Ishikawa (cell line): ENCODE results near the gene IGFBP2.

ENCODE experiments used
- CEBPB ChIP-seq: IDR thresholded peaks from 2 replicates; pipeline ENCODE4 v1.6.1; 2012
- CREB1 ChIP-seq: IDR thresholded peaks from 2 replicates; pipeline ENCODE4 v1.6.1; 2012; ENCODE audit warnings: low read depth
- EGR1 ChIP-seq: IDR thresholded peaks from 2 replicates; pipeline ENCODE4 v1.6.1; 2012
- EP300 ChIP-seq: IDR thresholded peaks from 2 replicates; pipeline ENCODE4 v1.6.1; 2012; ENCODE audit warnings: borderline replicate concordance
- FOXM1 ChIP-seq: IDR thresholded peaks from 2 replicates; pipeline ENCODE4 v1.6.1; 2012; ENCODE audit warnings: low read depth, borderline replicate concordance
- NFIC ChIP-seq: IDR thresholded peaks from 2 replicates; pipeline ENCODE4 v1.6.1; 2012
- RAD21 ChIP-seq: IDR thresholded peaks from 2 replicates; pipeline ENCODE4 v1.6.1; 2012; ENCODE audit warnings: low read depth
- TAF1 ChIP-seq: IDR thresholded peaks from 2 replicates; pipeline ENCODE4 v1.6.1; 2012; ENCODE audit warnings: low read depth, mild to moderate bottlenecking
- TCF12 ChIP-seq: IDR thresholded peaks from 2 replicates; pipeline ENCODE4 v1.6.1; 2012; ENCODE audit warnings: low read depth
- TEAD4 ChIP-seq: IDR thresholded peaks from 2 replicates; pipeline ENCODE4 v1.6.1; 2012
- YY1 ChIP-seq: IDR thresholded peaks from 2 replicates; pipeline ENCODE4 v1.6.1; 2012; ENCODE audit warnings: low read depth
- ZBTB7A ChIP-seq: IDR thresholded peaks from 2 replicates; pipeline ENCODE4 v1.6.1; 2012; ENCODE audit warnings: low read depth
- TF ChIP-seq, protein P1 (sequence below): IDR thresholded peaks from 2 replicates; pipeline ENCODE4 v1.6.1; 2012
- TF ChIP-seq, protein P2 (sequence below): IDR thresholded peaks from 2 replicates; pipeline ENCODE4 v1.6.1; 2012; ENCODE audit warnings: low read depth, mild to moderate bottlenecking
- TF ChIP-seq, protein P3 (sequence below): IDR thresholded peaks from 2 replicates; pipeline ENCODE4 v1.6.1; 2012

The IGFBP2 gene

DNA sequence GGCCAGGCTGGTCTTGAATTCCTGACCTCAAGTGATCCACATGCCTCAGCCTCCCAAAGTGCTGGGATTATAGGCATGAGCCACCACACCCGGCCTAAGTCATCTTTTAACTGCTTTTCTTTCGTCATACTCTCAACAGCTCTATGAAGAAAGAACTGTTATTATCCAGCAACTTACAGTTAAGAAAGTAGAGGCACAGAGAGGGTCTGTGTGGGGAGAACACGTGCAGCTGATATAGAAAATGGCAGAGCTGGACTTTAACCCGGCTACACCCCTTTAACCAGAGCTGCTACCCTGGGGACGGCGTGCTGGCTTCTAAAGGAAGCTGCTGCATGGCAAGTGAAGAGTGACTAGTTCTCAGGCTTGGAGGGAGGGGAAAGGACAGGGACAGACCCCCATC lies 25.5 kb downstream of the IGFBP2 start:
- TF ChIP-seq TAF1 (no peak), CEBPB (no peak), NFIC (no peak), CREB1 (no peak), TEAD4 (no peak), ZBTB7A (no peak), TCF12 (no peak), EGR1 (no peak), RAD21 (no peak), YY1 (no peak), EP300 (no peak), FOXM1 (no peak)
- TF ChIP-seq, protein P1, sequence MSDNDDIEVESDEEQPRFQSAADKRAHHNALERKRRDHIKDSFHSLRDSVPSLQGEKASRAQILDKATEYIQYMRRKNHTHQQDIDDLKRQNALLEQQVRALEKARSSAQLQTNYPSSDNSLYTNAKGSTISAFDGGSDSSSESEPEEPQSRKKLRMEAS = no peak
- TF ChIP-seq, protein P2, sequence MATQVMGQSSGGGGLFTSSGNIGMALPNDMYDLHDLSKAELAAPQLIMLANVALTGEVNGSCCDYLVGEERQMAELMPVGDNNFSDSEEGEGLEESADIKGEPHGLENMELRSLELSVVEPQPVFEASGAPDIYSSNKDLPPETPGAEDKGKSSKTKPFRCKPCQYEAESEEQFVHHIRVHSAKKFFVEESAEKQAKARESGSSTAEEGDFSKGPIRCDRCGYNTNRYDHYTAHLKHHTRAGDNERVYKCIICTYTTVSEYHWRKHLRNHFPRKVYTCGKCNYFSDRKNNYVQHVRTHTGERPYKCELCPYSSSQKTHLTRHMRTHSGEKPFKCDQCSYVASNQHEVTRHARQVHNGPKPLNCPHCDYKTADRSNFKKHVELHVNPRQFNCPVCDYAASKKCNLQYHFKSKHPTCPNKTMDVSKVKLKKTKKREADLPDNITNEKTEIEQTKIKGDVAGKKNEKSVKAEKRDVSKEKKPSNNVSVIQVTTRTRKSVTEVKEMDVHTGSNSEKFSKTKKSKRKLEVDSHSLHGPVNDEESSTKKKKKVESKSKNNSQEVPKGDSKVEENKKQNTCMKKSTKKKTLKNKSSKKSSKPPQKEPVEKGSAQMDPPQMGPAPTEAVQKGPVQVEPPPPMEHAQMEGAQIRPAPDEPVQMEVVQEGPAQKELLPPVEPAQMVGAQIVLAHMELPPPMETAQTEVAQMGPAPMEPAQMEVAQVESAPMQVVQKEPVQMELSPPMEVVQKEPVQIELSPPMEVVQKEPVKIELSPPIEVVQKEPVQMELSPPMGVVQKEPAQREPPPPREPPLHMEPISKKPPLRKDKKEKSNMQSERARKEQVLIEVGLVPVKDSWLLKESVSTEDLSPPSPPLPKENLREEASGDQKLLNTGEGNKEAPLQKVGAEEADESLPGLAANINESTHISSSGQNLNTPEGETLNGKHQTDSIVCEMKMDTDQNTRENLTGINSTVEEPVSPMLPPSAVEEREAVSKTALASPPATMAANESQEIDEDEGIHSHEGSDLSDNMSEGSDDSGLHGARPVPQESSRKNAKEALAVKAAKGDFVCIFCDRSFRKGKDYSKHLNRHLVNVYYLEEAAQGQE = no peak
- TF ChIP-seq, protein P3, sequence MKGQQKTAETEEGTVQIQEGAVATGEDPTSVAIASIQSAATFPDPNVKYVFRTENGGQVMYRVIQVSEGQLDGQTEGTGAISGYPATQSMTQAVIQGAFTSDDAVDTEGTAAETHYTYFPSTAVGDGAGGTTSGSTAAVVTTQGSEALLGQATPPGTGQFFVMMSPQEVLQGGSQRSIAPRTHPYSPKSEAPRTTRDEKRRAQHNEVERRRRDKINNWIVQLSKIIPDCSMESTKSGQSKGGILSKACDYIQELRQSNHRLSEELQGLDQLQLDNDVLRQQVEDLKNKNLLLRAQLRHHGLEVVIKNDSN = no peak

DNA sequence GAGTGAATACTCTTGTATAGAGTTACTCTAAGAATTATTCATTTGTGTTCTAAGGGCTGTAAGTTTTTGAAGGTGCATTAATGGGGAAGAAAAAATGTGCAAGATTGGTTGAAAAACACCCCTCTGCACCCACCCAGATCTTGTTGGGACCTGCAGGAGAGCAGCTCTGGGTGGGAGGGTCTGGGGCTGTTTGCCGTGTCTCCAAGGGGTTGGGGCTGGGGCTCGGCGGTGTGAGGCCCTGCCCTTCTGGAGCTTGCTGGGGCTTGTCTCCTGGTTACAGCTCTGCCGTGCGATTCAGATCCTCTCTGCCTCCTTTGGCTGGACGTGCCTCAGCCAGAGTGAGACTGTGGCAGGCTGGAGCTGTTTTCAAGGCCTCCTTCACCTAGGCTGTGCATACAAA lies 26.1 kb downstream of the IGFBP2 start:
- TF ChIP-seq TAF1 (no peak), ZBTB7A (no peak), NFIC (no peak), TCF12 (no peak), CEBPB (no peak), FOXM1 (no peak), TEAD4 (no peak), EP300 (no peak), EGR1 (no peak), RAD21 (no peak), CREB1 (no peak)
- TF ChIP-seq, protein P2 = no peak
- TF ChIP-seq, protein P1 = no peak

- TF ChIP-seq TAF1 (no peak), CREB1 (no peak), ZBTB7A (no peak), TEAD4 (no peak), EGR1 (no peak), CEBPB (no peak), FOXM1 (no peak), EP300 (no peak), RAD21 (no peak), YY1 (no peak), TCF12 (no peak), NFIC (no peak)
- TF ChIP-seq, protein P3 = no peak
- TF ChIP-seq, protein P1 = no peak
- TF ChIP-seq, protein P2 = no peak
Measured at GRCh38 chr2:216660496-216660895, 27.3 kb downstream of the IGFBP2 start.

DNA sequence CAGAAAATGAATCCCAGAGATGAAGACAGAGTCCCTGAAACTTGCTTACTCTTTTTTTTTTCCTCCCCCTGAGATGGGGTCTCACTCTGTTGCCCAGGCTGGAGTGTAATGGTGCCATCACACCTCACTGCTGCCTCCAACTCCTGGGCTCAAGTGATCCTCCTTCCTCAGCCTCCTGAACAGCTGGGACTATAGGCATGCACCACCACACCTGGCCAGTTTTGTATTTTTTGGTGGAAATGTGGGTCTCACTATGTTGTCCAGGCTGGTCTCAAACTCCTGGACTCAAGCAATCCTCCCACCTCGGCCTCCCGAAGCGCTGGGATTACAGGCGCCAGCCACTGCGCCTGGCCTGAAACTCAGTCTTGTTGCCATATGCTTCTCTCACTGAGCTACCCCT lies 27.8 kb downstream of the IGFBP2 start:
- TF ChIP-seq TCF12 (no peak), FOXM1 (no peak), CREB1 (no peak), ZBTB7A (no peak), RAD21 (no peak), NFIC (no peak), EP300 (no peak), TAF1 (no peak), CEBPB (no peak), YY1 (no peak)
- TF ChIP-seq, protein P2 = no peak
- TF ChIP-seq, protein P3 = no peak
